IMR-90 (cell line): Measurements from ENCODE around the gene ASTN2. TPM values are rescaled to one million over a fixed set of nuclear protein-coding genes. Genes with fewer than 3 reads are reported as not detected.

ENCODE experiments used
- ATAC-seq: fragments of 200-7000 bp; cut with Tn5 transposase; 2 replicates; pipeline ENCODE4 v1.9.1; 2020; ENCODE audit warnings: low read depth, mild to moderate bottlenecking, moderate library complexity
- BruUV-seq: library from RNA; stranded (reverse); fragments of 400-500 nt; replicated peaks from 2 replicates; lab custom pipeline; 2021; lab: Mats Ljungman, UMichigan
- CTCF ChIA-PET: fragments of 300-600 bp; formaldehyde crosslinking; extraction: SDS; loops from one replicate; lab custom pipeline; 2021; ENCODE audit warnings: antibody characterized with exemption; lab: Yijun Ruan, JAX
- POLR2A ChIA-PET: fragments of 300-600 bp; sonication (Branson Sonifier 250); formaldehyde crosslinking; loops from one replicate; lab custom pipeline; 2022; ENCODE audit warnings: antibody characterized with exemption; ENCODE audit not compliant: unreplicated experiment; lab: Charles Lee
- DNase-seq: peaks from one replicate; pipeline ENCODE4 v3.0.0; 2013
- H2AFZ ChIP-seq: replicated peaks from 2 replicates; pipeline ENCODE3; 2013; ENCODE audit warnings: low read length, mild to moderate bottlenecking; ENCODE audit not compliant: poor library complexity
- H2AK5ac ChIP-seq: 2 replicates; pipeline ENCODE4 v1.6.1; 2013; ENCODE audit warnings: low read depth, low read length, inconsistent platforms
- H2AK9ac ChIP-seq: replicated peaks from 2 replicates; pipeline ENCODE3; 2013; ENCODE audit warnings: mild to moderate bottlenecking, low read depth, low read length, moderate library complexity; ENCODE audit not compliant: poor library complexity
- H2BK120ac ChIP-seq: 2 replicates; pipeline ENCODE4 v1.6.1; 2013; ENCODE audit warnings: low read depth, low read length, inconsistent platforms
- H2BK15ac ChIP-seq: 3 replicates; pipeline ENCODE4 v1.6.1; 2013; ENCODE audit warnings: low read depth, low read length, inconsistent platforms
- H2BK20ac ChIP-seq: 2 replicates; pipeline ENCODE4 v1.6.1; 2013; ENCODE audit warnings: low read depth, mild to moderate bottlenecking, inconsistent platforms, low read length, moderate library complexity
- H2BK5ac ChIP-seq: 2 replicates; pipeline ENCODE4 v1.6.1; 2013; ENCODE audit warnings: mild to moderate bottlenecking, low read depth, low read length, inconsistent platforms; ENCODE audit not compliant: poor library complexity, severe bottlenecking
- H3K14ac ChIP-seq: replicated peaks from 2 replicates; pipeline ENCODE4 v1.6.1; 2013; ENCODE audit warnings: low read depth, low read length, inconsistent platforms
- H3K18ac ChIP-seq: 2 replicates; pipeline ENCODE4 v1.6.1; 2013; ENCODE audit warnings: low read depth, low read length, control low read depth
- H3K23ac ChIP-seq: 2 replicates; pipeline ENCODE4 v1.6.1; 2013; ENCODE audit warnings: low read depth, low read length, inconsistent platforms
- H3K27ac ChIP-seq: 2 replicates; pipeline ENCODE4 v1.5.1; 2013; ENCODE audit warnings: mild to moderate bottlenecking, control low read depth, low read length; ENCODE audit not compliant: insufficient read depth
- H3K27me3 ChIP-seq: 2 replicates; pipeline ENCODE4 v1.6.1; 2013; ENCODE audit warnings: low read length; ENCODE audit not compliant: control insufficient read depth, insufficient read depth
- H3K36me3 ChIP-seq: 2 replicates; pipeline ENCODE4 v1.6.1; 2013; ENCODE audit warnings: low read length, mixed read lengths; ENCODE audit not compliant: control insufficient read depth, insufficient read depth
- H3K4ac ChIP-seq: 2 replicates; pipeline ENCODE4 v1.6.1; 2013; ENCODE audit warnings: low read depth, low read length, inconsistent platforms
- H3K4me1 ChIP-seq: 2 replicates; pipeline ENCODE4 v1.6.1; 2013; ENCODE audit warnings: low read length, mixed read lengths; ENCODE audit not compliant: control insufficient read depth, insufficient read depth
- H3K4me2 ChIP-seq: 2 replicates; pipeline ENCODE4 v1.6.1; 2013; ENCODE audit warnings: low read depth, mild to moderate bottlenecking, control low read depth, low read length, moderate library complexity
- H3K4me3 ChIP-seq: 2 replicates; pipeline ENCODE4 v1.5.1; 2013; ENCODE audit warnings: low read depth, mild to moderate bottlenecking, control low read depth, low read length, moderate library complexity; ENCODE audit not compliant: insufficient read depth
- H3K56ac ChIP-seq: 2 replicates; pipeline ENCODE4 v1.6.1; 2013; ENCODE audit warnings: low read length, inconsistent platforms; ENCODE audit not compliant: insufficient read depth; ENCODE audit errors: extremely low read depth
- H3K79me1 ChIP-seq, 2 experiments: 2 replicates each; pipeline ENCODE4 v1.6.1; 2013; ENCODE audit warnings: low read length in 2 of 2, inconsistent platforms in 1 of 2, low read depth in 1 of 2
- H3K9ac ChIP-seq: 2 replicates; pipeline ENCODE4 v1.6.1; 2013; ENCODE audit warnings: low read depth, low read length, control low read depth
- H3K9me1 ChIP-seq: 2 replicates; pipeline ENCODE4 v1.6.1; 2013; ENCODE audit warnings: low read length, inconsistent platforms; ENCODE audit not compliant: insufficient read depth
- H3K9me3 ChIP-seq: 2 replicates; pipeline ENCODE4 v1.6.1; 2013; ENCODE audit warnings: low read length; ENCODE audit not compliant: control insufficient read depth, insufficient read depth
- H4K20me1 ChIP-seq: 2 replicates; pipeline ENCODE4 v1.6.1; 2013; ENCODE audit warnings: low read length, inconsistent platforms; ENCODE audit not compliant: insufficient read depth
- H4K5ac ChIP-seq: 2 replicates; pipeline ENCODE4 v1.6.1; 2013; ENCODE audit warnings: mild to moderate bottlenecking, low read depth, low read length, control low read depth
- H4K8ac ChIP-seq, 2 experiments: 2 replicates each; pipeline ENCODE4 v1.6.1; 2013; ENCODE audit warnings: low read depth in 2 of 2, low read length in 2 of 2, control low read depth in 1 of 2, inconsistent platforms in 1 of 2
- H4K91ac ChIP-seq: 2 replicates; pipeline ENCODE4 v1.6.1; 2013; ENCODE audit warnings: low read depth, low read length, inconsistent platforms; ENCODE audit not compliant: insufficient read depth
- BHLHE40 ChIP-seq: fragments of 150-350 bp; IDR thresholded peaks from 2 replicates; pipeline ENCODE4 v1.6.1; 2016; ENCODE audit warnings: mild to moderate bottlenecking, low read depth, low read length
- CEBPB ChIP-seq: IDR thresholded peaks from 2 replicates; pipeline ENCODE4 v1.6.1; 2012; ENCODE audit warnings: low read depth, low read length, improper control_type of control experiment
- CTCF ChIP-seq: conservative IDR thresholded peaks from 2 replicates; pipeline ENCODE4 v1.5.1; 2012; ENCODE audit warnings: mild to moderate bottlenecking, low read depth, low read length, improper control_type of control experiment
- ELK1 ChIP-seq: fragments of 150-350 bp; IDR thresholded peaks from 2 replicates; pipeline ENCODE4 v1.6.1; 2016; ENCODE audit warnings: low read depth, mild to moderate bottlenecking, low read length, moderate library complexity, borderline replicate concordance
- FOS ChIP-seq: fragments of 150-350 bp; IDR thresholded peaks from 2 replicates; pipeline ENCODE4 v1.6.1; 2016; ENCODE audit warnings: low read depth, low read length
- MAFK ChIP-seq: IDR thresholded peaks from 2 replicates; pipeline ENCODE4 v1.6.1; 2012; ENCODE audit warnings: low read depth, low read length, improper control_type of control experiment
- MAZ ChIP-seq: IDR thresholded peaks from 2 replicates; pipeline ENCODE4 v1.6.1; 2012; ENCODE audit warnings: low read depth, mild to moderate bottlenecking, low read length, improper control_type of control experiment, moderate library complexity, borderline replicate concordance
- MXI1 ChIP-seq: IDR thresholded peaks from 2 replicates; pipeline ENCODE4 v1.6.1; 2012; ENCODE audit warnings: low read depth, mild to moderate bottlenecking, low read length, moderate library complexity, borderline replicate concordance
- NFE2L2 ChIP-seq: fragments of 150-350 bp; IDR thresholded peaks from 2 replicates; pipeline ENCODE4 v1.6.1; 2016; ENCODE audit warnings: low read depth, mild to moderate bottlenecking, low read length
- POLR2A ChIP-seq: IDR thresholded peaks from 2 replicates; pipeline ENCODE4 v1.6.1; 2012; ENCODE audit warnings: mild to moderate bottlenecking, low read depth, low read length
- RAD21 ChIP-seq: IDR thresholded peaks from 2 replicates; pipeline ENCODE4 v1.6.1; 2012; ENCODE audit warnings: low read length, improper control_type of control experiment
- RCOR1 ChIP-seq: IDR thresholded peaks from 2 replicates; pipeline ENCODE4 v1.6.1; 2012; ENCODE audit warnings: mild to moderate bottlenecking, low read length, improper control_type of control experiment; ENCODE audit not compliant: insufficient replicate concordance
- RFX5 ChIP-seq: IDR thresholded peaks from 2 replicates; pipeline ENCODE4 v1.8.0; 2012; ENCODE audit warnings: low read depth, mild to moderate bottlenecking, low read length, moderate library complexity
- SMC3 ChIP-seq: fragments of 150-350 bp; IDR thresholded peaks from 2 replicates; pipeline ENCODE4 v1.6.1; 2016; ENCODE audit warnings: low read depth, mild to moderate bottlenecking, antibody characterized with exemption, low read length, moderate library complexity
- USF2 ChIP-seq: fragments of 150-350 bp; IDR thresholded peaks from 2 replicates; pipeline ENCODE4 v1.6.1; 2017; ENCODE audit warnings: mild to moderate bottlenecking, antibody characterized with exemption, low read length, low read depth
- WGBS, 2 experiments: methylation state at CpG; one replicate each; pipeline versions ENCODE4 v1.1.5 to v1.1.7; 2013; ENCODE audit warnings: missing lambda C conversion rate in 2 of 2; ENCODE audit not compliant: insufficient read length in 1 of 2; ENCODE audit errors: extremely low coverage in 2 of 2; 5-methylcytosine and 5-hydroxymethylcytosine counted together
- dilution Hi-C: fragments of 300-500 bp; cut with HindIII; formaldehyde crosslinking; loops from one replicate; pipeline ENCODE4 v1.14.3; 2018; ENCODE audit warnings: low sequenced_read_pairs; ENCODE audit not compliant: unreplicated experiment
- in situ Hi-C: fragments of 300-500 bp; cut with MboI; formaldehyde crosslinking; loops from 3 replicates; pipeline ENCODE4 v1.14.3; 2019; ENCODE audit warnings: low sequenced_read_pairs, inconsistent platforms, mixed read lengths
- intact Hi-C: fragments of 100-400 bp; cut with micrococcal nuclease; formaldehyde crosslinking; loops from 2 replicates; pipeline ENCODE4 v1.10.0; 2022
- polyA plus RNA-seq, 3 experiments: library from polyadenylated mRNA; depleted of rRNA; stranded (reverse); fragments of >200 nt; gene quantifications; 2 replicates each; pipeline ENCODE4 v1.2.3, GENCODE V29; 2012; ENCODE audit warnings: low replicate concordance in 1 of 3
- total RNA-seq: library from RNA; depleted of rRNA; stranded (reverse); fragments of >200 nt; gene quantifications from 2 replicates; pipeline ENCODE4 v1.2.3, GENCODE V29; 2012

The ASTN2 gene
- total and polyA plus RNA-seq, 2 of the 4 experiments (the other 2 are of a cell fraction), result 3.8 to 6.8 TPM

GRCh38 chr9:116673375-116673774, 741.5 kb downstream of the ASTN2 start:
- dilution Hi-C loops, result no loop called here
- Histone ChIP-seq H3K27me3 (no peaks in the 10 kb centered on the region), H2BK15ac (no peak overlapping the region), H3K79me1 (no peaks in the 10 kb centered on the region; a peak in 1 of 4 replicates), H4K20me1 (no peaks in the 10 kb centered on the region), H3K4me3 (no peak overlapping the region), H2BK5ac (no peak overlapping the region), H4K8ac (no peak overlapping the region), H3K9me3 (peaks cover 11% of the 10 kb centered on the region), H3K9ac (no peak overlapping the region), H3K4me2 (no peak overlapping the region), H2AFZ (no peak overlapping the region), H3K27ac (no peak overlapping the region), H3K4me1 (no peaks in the 10 kb centered on the region), H2BK20ac (no peak overlapping the region), H3K9me1 (no peaks in the 10 kb centered on the region), H2BK120ac (no peak overlapping the region), H4K5ac (no peak overlapping the region), H3K36me3 (no peaks in the 10 kb centered on the region), H2AK5ac (no peak overlapping the region), H3K4ac (no peak overlapping the region), H3K56ac (no peak overlapping the region), H3K18ac (no peak overlapping the region), H3K14ac (no peak overlapping the region), H3K23ac (no peak overlapping the region), H2AK9ac (no peak overlapping the region), H4K91ac (no peak overlapping the region)
- no CpG with 5 or more reads among the region's 1 CpG for WGBS, 2 experiments
- DNase-seq, result no peak
- CTCF ChIA-PET, result no interaction called here
- ATAC-seq, result peak; percentile 65
- POLR2A ChIA-PET, result no interaction called here
- TF ChIP-seq MXI1, result no peak
- TF ChIP-seq NFE2L2, result no peak
- no peak for TF ChIP-seq ELK1
- TF ChIP-seq MAZ, result no peak
- TF ChIP-seq RCOR1, result no peak
- TF ChIP-seq MAFK, result no peak
- TF ChIP-seq FOS, result no peak
- TF ChIP-seq RAD21, result no peak
- TF ChIP-seq POLR2A, result no peak
- TF ChIP-seq BHLHE40, result no peak
- TF ChIP-seq USF2, result no peak
- TF ChIP-seq SMC3, result no peak
- TF ChIP-seq RFX5, result no peak
- TF ChIP-seq CTCF, result no peak
- no peak for TF ChIP-seq CEBPB
- in situ Hi-C loops, result no loop called here
- intact Hi-C loops, result no loop called here
- BruUV-seq, result no TSS peak
